ENCODE results near the gene FHOD1.

FHOD1 gene

DNA sequence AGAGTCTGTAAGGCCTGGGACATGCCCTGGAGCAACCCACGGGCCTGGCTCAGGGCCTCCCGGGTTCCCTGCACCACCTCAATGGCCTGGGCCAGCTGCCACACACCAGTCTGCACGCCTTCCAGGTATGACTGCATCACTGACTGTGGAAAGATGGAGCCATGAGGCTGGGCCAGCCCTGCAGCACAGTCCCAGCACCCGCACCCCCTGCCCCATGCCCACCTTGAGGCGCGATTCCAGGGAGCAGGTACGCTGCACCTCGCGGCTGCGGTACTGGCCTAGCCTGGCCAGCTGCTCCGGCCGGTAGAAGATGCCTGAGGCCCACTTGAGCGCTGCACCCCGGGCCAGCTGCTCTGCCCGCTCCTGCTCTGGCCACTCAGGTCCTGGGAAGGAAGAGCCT is 58.5 kb downstream of the FHOD1 start:
- DNase-seq, result no peak

DNA sequence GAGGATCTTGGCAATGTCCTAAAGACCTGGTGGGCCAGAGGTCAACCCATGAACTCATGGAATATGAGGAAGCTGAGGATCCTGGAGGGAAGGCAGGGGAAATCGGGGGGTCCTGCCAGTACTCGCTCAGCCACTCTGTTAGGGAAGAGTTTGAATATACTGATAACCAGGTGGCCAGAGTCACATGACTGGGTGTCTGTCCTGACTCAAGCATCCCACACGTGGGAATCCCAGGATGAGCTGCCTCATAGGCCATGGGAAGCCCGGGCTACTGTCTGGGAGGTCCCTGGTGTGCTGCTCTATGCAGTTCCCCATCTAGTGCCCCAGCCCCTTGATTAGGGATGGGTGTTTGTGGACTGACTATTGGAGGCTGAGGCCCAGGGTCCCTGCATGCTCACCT is 59.0 kb downstream of the FHOD1 start:
- DNase-seq, result no peak

DNA sequence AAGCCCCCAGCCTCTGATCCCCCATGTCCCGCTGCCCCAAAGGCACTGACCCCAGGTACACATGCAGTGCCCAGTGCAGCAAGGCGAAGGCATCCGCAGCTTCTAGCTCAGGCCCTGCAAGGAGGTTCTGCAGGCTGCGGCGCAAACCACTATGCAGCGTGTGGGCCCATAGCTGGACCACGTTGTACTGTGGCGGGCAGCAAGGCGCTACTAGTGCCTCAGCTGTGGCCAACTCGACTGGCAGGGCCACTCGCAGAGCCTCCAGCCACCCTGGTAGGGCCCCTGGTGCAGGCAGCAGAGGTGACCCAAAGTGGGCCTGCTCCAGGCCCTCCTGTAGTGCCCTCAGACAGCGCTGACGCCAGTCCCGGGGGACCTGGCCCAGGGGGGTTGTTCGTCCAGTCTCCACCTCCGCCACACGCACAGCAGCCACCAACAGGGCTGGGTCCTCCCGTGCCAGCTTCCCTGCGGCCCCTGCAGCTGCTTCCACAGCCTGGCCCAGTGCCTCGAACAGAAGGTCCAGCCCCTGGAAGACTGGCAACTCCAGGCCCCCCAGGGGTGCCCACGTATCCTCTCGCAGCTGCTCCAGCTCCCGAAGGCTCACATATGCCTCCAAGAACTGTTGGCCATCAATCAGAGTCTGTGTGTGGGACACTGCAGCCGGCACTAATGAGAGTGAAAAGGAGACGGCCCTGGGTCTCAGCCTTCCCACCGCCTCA is 59.9 kb downstream of the FHOD1 start:
- no peak for DNase-seq

DNA sequence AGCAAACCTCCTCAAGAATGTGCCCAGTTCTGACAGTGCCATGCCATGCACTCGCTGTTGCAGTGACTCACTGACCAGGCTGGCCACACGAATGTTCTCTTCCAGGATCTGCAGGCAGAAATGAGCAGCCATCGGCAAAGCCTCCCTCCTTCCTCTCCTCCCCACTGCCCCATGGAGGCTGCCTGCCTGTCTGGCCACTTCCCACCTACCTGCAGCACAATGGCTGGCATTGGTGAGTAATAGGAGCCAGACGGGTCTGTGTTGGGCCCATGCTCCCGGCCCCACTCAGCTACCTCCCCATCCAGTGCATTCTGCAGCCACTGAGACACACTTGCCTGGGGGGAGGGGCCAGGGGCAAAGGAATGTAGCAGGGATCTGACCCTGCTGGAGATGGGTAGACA is 60.7 kb downstream of the FHOD1 start:
- no peak for DNase-seq

DNA sequence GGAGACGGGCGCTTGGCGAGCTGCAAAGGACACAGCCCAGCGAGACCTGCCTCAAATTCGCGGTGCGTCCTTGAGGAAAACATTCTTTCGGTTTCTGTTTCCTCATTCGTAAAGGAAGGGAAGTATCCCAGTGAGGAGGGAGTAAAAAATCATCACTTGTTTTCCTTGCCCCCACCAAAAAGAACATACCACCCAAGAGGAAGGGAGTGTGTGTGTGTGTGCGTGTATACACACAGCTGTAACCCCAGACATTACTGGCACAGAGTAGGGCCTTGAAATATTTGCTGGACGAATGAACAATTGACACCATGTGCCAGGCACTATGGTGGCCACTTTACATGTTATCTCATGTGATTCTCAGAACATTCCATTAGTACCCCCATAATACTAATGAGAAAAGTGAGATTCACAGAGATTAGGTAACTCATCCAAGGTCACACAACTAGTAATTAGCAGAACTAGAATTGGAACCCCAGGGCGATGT is 61.6 kb downstream of the FHOD1 start:
- DNase-seq, result no peak

DNA sequence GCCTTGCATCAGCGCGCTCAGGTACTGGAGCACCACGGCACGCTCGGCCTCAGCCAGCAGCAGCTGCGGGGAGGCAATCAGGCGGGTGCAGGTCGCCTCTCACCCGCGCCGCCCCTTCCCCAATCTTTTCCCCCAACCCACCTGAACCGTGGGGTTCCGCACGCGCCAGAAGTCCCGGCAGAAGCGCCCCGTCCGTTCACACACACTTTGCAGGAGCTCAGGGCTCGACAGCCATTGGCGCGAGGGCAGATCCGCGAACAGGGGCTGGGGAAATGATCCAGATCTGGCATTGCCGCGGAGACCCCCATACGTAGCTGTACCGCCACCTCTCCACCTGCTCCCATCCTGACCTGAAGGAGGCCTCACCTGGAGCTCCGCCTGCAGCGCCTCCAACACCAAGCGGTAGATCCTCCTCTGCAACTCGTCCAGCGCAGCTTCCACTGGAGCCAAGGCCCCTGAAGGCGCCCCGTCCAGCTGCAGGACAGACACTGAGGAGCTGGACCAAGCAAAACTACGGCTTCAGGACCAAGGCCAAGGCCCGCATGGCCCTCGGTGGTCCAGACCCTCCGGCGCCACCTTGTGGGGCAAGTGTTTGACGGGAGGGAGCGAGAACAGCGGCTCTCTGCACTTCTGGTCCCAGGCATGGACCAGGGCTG is 62.2 kb downstream of the FHOD1 start:
- DNase-seq, result peak; percentile 51

DNA sequence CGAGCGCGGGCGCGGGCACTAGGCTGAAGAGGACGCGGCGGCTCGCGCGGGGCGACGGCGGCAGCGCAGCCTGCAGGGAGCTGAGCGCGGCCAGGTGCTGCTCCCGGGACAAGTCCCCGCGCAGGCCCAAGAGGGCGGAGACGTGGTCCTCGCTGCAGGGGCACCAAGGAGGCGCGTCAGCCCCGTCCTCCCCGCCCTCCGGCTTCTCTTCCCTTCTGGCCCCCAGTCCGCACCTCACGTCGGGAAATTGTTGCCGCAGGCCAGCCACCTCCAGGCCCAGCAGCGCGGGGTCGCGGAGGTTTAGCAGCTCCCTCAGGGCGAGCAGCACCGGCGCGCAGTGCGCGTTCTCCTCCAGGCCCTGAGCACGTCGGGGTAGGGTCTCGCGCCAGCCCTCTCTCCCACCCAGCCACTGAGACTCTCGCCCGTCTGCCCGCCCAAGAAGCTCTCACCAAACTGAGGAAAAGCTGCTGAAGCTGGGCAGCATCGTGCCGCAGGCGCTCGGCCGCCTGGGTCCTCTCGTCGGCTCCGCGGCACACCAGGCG is 62.8 kb downstream of the FHOD1 start:
- no peak for DNase-seq

DNA sequence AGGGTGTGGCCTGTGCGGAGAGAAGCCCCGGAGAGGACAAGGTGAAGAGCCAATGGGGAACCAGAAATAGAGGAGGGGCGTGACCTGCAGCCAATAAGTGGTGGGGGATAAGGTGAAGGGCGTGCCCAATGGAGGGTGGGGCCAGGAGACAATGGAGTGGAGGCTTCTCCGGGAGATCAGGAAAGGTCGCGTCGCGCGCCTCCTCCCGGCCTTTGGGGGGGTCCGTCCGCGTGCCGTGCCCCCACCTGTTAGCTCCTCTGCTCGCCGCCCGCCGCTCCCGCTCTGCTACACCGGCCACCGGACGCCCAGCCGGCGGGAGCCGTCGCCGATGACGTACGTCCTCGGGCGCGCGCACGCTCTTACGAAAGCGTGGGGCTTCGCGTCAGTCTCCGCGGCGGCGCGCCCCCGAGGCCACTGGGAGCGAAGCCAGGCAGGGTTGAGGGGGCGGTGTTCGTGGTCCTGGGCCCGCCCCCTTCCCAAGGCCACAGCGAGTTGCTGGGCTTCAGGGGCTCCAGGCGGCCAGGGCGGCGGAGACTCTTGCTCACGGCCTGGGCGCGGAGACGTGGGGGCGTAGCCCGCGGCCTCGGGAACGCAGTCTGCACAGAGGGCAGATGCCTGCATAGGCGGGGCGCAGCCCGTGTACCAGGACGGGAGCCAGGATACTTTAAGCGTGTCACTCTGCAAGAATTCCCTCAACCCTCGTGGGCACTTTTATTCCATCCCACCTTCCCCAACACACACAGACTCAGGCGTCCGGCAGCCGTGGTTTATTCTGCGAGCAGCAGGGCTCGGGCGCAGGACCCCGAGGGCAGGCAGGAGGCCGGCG is 63.4 kb downstream of the FHOD1 start, which contains the start of gene MATCAP1:
Gene MATCAP1 (minus strand): TSS at position 337 of the 826 bp plus-strand sequence. CDS start 3,353 bp downstream, outside the sequence.
- peak; percentile 89 for DNase-seq

DNA sequence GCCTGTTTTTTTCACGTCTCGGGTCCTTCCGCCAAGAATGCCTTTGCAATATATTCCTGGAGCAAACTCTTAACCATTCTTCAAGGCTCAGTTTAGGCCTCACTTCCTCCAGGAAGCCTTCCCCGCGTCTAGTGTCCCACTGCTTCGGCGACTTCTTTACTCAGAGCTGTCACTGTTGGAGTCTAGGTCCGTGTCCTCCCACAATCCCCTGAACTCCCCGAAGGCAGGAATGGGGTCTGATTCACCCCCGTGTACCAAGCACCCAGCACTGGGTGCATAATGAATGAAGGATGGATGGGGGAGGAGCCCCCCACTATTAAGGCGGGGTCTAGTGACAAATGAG is 64.0 kb downstream of the FHOD1 start:
- no peak for DNase-seq

DNA sequence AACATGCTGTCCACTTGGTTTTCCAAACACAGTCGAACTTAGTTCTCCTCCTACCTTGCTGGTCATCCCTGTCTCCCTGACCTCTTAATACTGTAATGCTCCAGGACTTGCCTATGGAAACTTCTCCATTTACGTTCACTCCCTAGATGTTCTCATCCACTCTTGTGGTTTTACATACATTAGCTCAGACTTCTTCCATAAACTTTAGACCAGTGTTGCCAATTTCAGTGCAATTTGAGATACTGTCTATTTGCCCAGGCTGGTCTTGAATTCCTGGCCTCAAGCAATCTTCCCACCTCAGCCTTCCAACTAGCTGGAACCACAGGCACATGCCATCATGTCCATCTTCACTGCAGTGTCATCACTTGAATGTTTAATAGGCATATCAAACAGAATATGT is 65.0 kb downstream of the FHOD1 start:
- DNase-seq, result no peak

DNA sequence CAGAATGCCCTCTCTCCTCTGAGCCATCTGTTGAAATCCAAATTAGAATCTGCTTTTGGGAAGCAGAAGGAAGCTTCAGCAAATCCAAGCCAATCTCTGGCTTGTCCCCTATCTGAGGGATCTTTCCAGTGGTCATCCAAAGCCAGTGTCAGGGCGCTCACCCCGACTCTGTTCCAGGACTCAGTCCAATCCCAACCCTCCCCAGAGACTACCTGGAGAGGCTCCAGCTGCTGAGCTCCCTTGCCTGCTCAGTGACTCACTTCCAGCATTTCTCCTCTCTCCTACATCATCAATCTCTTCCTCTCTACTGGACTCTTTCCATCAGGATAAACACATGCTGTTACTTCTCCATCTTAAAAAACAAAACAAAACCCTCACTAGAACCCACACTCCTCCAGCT is 65.9 kb downstream of the FHOD1 start:
- DNase-seq, result no peak

DNA sequence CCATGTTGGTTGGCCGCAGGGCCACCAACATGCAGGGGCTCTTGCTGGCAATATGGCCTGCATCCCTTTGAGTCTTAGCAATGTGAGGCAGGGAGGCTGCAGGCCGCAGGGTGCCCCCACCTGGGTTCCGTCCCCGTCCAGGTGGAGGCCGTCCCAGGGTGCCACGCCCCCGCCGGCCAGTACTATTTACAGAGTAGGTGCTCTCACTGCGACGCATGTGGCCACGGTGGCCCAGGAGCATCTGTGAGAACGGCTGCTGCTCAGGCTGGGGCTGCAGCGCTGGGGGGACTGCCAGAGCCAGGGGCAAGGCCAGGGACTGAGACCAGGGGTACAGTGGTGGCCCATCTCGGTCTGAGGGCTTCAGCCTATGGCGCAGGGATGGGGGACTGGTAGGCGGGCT is 67.1 kb downstream of the FHOD1 start:
- no peak for DNase-seq

DNA sequence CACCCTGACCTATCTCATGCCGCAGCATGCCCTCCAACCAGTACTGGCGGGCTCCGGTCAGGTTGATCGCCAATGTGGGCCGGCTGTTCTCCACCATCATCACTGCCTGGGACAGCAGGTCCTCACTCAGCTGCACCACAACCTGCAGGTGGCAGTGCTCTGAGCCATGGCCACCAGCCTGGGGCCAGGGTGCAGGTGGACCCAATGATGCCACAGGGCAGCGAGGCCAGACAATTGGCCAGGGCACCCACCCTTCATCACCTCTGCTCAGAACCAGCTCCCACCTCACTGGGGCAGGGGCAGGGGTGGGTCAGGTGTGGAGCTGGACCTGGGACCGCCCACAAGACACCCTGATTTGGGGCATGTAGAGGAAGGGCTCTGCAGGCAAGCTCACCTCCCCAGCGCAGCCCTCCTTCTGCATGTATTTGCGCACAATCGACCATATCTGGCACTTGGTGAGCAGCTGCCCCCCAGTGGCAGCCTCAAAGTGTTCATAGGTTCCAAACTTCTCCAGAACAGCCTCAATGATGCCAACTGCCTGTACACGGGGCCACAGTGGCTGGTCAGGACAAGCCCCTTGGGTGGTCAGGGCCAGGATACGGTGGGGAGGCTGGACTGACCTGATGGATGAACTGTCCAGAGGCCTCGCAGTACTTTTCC is 67.7 kb downstream of the FHOD1 start:
- no peak for DNase-seq
